Measurements from ENCODE around the gene SETD1A.
A peak's percentile ranks its signal among the peaks of the same experiment; 100 is the strongest.
"Not testable (repeated sequence)": the region's sequence is repeated elsewhere in the genome, so short reads cannot be mapped to it uniquely, and the experiment has no call there.

The SETD1A gene

GRCh38 chr16:30998852-30999761, 41.6 kb downstream of the SETD1A start:
- DNase-seq (ENCODE audit: low spot score), result no peak

GRCh38 chr16:31000671-31001382, 43.3 kb downstream of the SETD1A start:
- no peak for DNase-seq (ENCODE audit: low spot score)

- no peak for DNase-seq (ENCODE audit: low spot score)
Observed at GRCh38 chr16:31001507-31002249, 44.1 kb downstream of the SETD1A start.

GRCh38 chr16:31002250-31002700, 44.7 kb downstream of the SETD1A start:
- DNase-seq (ENCODE audit: low spot score), result no peak

GRCh38 chr16:31002862-31003341, 45.3 kb downstream of the SETD1A start:
- DNase-seq (ENCODE audit: low spot score), result no peak

GRCh38 chr16:31003744-31004143, 46.2 kb downstream of the SETD1A start:
- DNase-seq (ENCODE audit: low spot score), result no peak

- DNase-seq (ENCODE audit: low spot score), result no peak
Observed at GRCh38 chr16:31004658-31005057, 47.1 kb downstream of the SETD1A start.

GRCh38 chr16:31005350-31006085, 48.0 kb downstream of the SETD1A start:
- DNase-seq (ENCODE audit: low spot score), result no peak

GRCh38 chr16:31006086-31006385, 48.5 kb downstream of the SETD1A start:
- DNase-seq (ENCODE audit: low spot score), result no peak

- DNase-seq (ENCODE audit: low spot score), result no peak
Observed at GRCh38 chr16:31006589-31006988, 49.0 kb downstream of the SETD1A start.

- DNase-seq (ENCODE audit: low spot score), result no peak
Observed at GRCh38 chr16:31007684-31008083, 50.1 kb downstream of the SETD1A start.

GRCh38 chr16:31008149-31008548, 50.6 kb downstream of the SETD1A start:
- no peak for DNase-seq (ENCODE audit: low spot score)

GRCh38 chr16:31008551-31008950, 51.0 kb downstream of the SETD1A start:
- no peak for DNase-seq (ENCODE audit: low spot score)

GRCh38 chr16:31009120-31009519, 51.6 kb downstream of the SETD1A start:
- no peak for DNase-seq (ENCODE audit: low spot score)

- no peak for DNase-seq (ENCODE audit: low spot score)
Observed at GRCh38 chr16:31009894-31010584, 52.5 kb downstream of the SETD1A start.

- DNase-seq (ENCODE audit: low spot score), result peak; percentile 62
Observed at GRCh38 chr16:31010585-31011325, 53.2 kb downstream of the SETD1A start, which contains the start of gene STX1B. TSS of gene STX1B (minus strand) at chr16:31010638. CDS start at chr16:31010396, 242 bp downstream.

GRCh38 chr16:31011815-31012214, 54.3 kb downstream of the SETD1A start:
- not testable (repeated sequence) for DNase-seq (ENCODE audit: low spot score)

GRCh38 chr16:31013292-31013691, 55.7 kb downstream of the SETD1A start:
- DNase-seq (ENCODE audit: low spot score), result not testable (repeated sequence)

GRCh38 chr16:31016018-31016417, 58.5 kb downstream of the SETD1A start:
- DNase-seq (ENCODE audit: low spot score), result no peak

GRCh38 chr16:31017756-31018155, 60.2 kb downstream of the SETD1A start:
- not testable (repeated sequence) for DNase-seq (ENCODE audit: low spot score)
